Esophagus muscularis mucosa (tissue), 4 donors: ENCODE data around the gene GALNT18. TPM values are rescaled to one million over a fixed set of nuclear protein-coding genes. Genes with fewer than 3 reads are reported as not detected.

Source experiments
- DNase-seq: peaks from one replicate; pipeline ENCODE4 v3.0.0-alpha.2; 2017; ENCODE audit errors: extremely low spot score
- H3K27ac ChIP-seq, 4 donors: fragments of 200-600 bp; sonication (generic); replicated peaks in 1 of 4; 1 replicate in 3 of 4; 2 replicates in 1 of 4; pipeline ENCODE4 v1.5.1; 2016 to 2019; ENCODE audit warnings: mild to moderate bottlenecking in 1 of 4
- H3K27me3 ChIP-seq, 4 donors: fragments of 200-600 bp; sonication (generic); one replicate each; pipeline versions ENCODE4 v1.5.1 to v1.6.0; 2016 to 2019
- H3K36me3 ChIP-seq, 4 donors: fragments of 200-600 bp; sonication (generic); one replicate each; pipeline ENCODE4 v1.5.1; 2016 to 2019
- H3K4me1 ChIP-seq, 4 donors: fragments of 200-600 bp; sonication (generic); one replicate each; pipeline ENCODE4 v1.5.1; 2016 to 2019
- H3K4me3 ChIP-seq, 4 donors: fragments of 200-600 bp; sonication (generic); 1 replicate in 2 of 4; 2 replicates in 2 of 4; pipeline ENCODE4 v1.5.1; 2016 to 2019; ENCODE audit warnings: mild to moderate bottlenecking in 4 of 4, moderate library complexity in 1 of 4
- H3K9me3 ChIP-seq, 4 donors: fragments of 200-600 bp; sonication (generic); 1 replicate in 3 of 4; 2 replicates in 1 of 4; pipeline ENCODE4 v1.5.1; 2016 to 2019
- EP300 ChIP-seq: sonication (generic); formaldehyde crosslinking; IDR thresholded peaks from one replicate; pipeline ENCODE4 v1.6.1; 2017; ENCODE audit warnings: antibody characterized with exemption
- POLR2A ChIP-seq: fragments of 450-650 bp; IDR thresholded peaks from one replicate; pipeline ENCODE4 v1.6.1; 2017; ENCODE audit warnings: antibody characterized with exemption, moderate library complexity, mild to moderate bottlenecking, low read depth
- POLR2AphosphoS5 ChIP-seq, 2 donors: sonication (generic); formaldehyde crosslinking; IDR thresholded peaks; one replicate each; pipeline ENCODE4 v1.6.1; 2017; ENCODE audit warnings: antibody characterized with exemption in 2 of 2
- WGBS: methylation state at CpG from one replicate; pipeline ENCODE4 v1.1.5; 2018; 5-methylcytosine and 5-hydroxymethylcytosine counted together
- intact Hi-C: fragments of 100-400 bp; cut with DNase I; formaldehyde crosslinking; loops from one replicate; pipeline ENCODE4 v1.15.1; 2023
- total RNA-seq, 4 donors: library from RNA; depleted of rRNA; stranded (reverse); fragments of >200 nt; gene quantifications; one replicate each; pipeline versions ENCODE4 v1.1.0 to v1.2.1, GENCODE V29; 2016
- TF ChIP-seq, protein P1 (sequence below), 3 experiments: fragments of 200-600 bp in 2 of 3; fragments of 450-650 bp in 1 of 3; sonication (generic) in 2 of 3; IDR thresholded peaks; one replicate each; pipeline ENCODE4 v1.5.1; 2017 to 2019; ENCODE audit warnings: antibody characterized with exemption in 3 of 3, mild to moderate bottlenecking in 2 of 3, moderate library complexity in 1 of 3

Gene GALNT18
- total RNA-seq, 4 donors from 2014 or later: 29.1 to 67.0 (median 49.3) TPM

DNA sequence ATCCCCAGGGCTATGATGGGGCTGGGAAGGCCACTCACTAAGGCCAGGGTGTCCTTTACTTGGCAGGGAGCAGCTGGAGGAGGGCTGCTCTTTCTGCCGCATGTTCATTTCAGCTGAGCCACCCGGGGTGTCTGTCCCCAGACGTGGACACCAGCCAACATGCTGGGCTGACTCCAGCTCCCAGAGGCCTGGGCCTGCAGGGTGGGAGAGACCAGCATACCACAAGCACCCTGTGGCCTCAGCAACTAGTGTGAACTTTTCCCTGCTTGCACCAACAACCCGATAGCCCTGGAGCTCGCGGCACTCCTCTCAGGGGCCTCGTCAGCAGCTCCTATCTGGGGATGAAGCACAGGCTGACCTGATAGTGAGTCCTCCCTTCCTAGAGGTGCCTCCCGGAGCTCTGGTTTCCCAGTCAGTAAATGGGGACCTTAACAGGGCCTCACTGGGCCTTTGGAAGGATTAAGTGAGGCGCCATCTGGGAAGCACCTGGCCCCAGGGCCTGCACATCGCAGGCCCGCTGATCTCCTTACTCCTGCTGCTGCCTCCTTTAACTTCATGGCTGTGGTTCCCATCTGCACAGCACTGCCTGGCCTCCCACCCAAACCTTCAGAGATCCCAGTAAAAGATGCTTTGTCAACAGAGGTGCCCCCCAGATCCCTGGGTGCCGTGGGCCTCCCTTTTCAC, 83.4 kb downstream of the GALNT18 start:
- peaks cover 66 to 86% (median 73%) of the 10 kb centered on the region in 4 donors for H3K4me1 ChIP-seq
- no peaks in the 10 kb centered on the region for H3K27me3 ChIP-seq
- intact Hi-C loops: no loop called here
- TF ChIP-seq POLR2AphosphoS5 (IDR thresholded peaks at IDR 0.05) (no peak), POLR2A (no peak), EP300 (no peak)
- TF ChIP-seq, protein P1, sequence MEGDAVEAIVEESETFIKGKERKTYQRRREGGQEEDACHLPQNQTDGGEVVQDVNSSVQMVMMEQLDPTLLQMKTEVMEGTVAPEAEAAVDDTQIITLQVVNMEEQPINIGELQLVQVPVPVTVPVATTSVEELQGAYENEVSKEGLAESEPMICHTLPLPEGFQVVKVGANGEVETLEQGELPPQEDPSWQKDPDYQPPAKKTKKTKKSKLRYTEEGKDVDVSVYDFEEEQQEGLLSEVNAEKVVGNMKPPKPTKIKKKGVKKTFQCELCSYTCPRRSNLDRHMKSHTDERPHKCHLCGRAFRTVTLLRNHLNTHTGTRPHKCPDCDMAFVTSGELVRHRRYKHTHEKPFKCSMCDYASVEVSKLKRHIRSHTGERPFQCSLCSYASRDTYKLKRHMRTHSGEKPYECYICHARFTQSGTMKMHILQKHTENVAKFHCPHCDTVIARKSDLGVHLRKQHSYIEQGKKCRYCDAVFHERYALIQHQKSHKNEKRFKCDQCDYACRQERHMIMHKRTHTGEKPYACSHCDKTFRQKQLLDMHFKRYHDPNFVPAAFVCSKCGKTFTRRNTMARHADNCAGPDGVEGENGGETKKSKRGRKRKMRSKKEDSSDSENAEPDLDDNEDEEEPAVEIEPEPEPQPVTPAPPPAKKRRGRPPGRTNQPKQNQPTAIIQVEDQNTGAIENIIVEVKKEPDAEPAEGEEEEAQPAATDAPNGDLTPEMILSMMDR (IDR thresholded peaks at IDR 0.05): no peak
- no peak for DNase-seq
- H3K9me3 ChIP-seq: no peaks in the 10 kb centered on the region
- H3K36me3 ChIP-seq: no peaks in the 10 kb centered on the region
- no peak overlapping the region for H3K4me3 ChIP-seq
- peak overlapping the region; percentile 26 to 56 (median 46) for H3K27ac ChIP-seq
- 100% methylated on average over 2 of the region's 12 CpGs for whole genome bisulfite sequencing

DNA sequence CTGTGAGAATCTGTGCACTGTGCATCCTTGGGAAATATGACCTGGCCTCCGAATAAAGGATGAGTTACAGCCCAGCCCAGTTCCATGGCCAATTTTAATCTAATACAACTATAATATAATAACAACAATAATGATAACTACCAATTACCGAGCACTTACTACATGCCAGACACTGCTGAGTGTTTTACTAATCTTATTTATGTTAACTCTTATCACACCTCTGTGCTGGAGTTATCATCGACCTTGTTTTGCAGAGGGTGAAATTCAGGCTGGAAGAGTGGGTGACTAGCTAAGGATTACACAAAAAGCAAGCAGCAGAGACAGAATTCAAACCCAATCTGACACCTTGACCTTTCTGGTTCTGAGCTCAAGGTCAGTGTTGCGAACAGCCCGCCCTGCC, 83.9 kb downstream of the GALNT18 start:
- Histone ChIP-seq H3K36me3 (no peaks in the 10 kb centered on the region), H3K27ac (peak overlapping the region; percentile 26 to 56 (median 46)), H3K4me3 (no peak overlapping the region), H3K4me1 (peaks cover 66 to 86% (median 73%) of the 10 kb centered on the region in 4 donors), H3K9me3 (no peaks in the 10 kb centered on the region), H3K27me3 (no peaks in the 10 kb centered on the region)
- 60% methylated on average over 5 of the region's 5 CpGs for WGBS
- TF ChIP-seq EP300 (no peak), POLR2A (no peak), POLR2AphosphoS5 (IDR thresholded peaks at IDR 0.05) (no peak)
- TF ChIP-seq, protein P1 (IDR thresholded peaks at IDR 0.05): no peak
- intact Hi-C loops: no loop called here
- no peak for DNase-seq

- no peak for TF ChIP-seq POLR2A
- TF ChIP-seq, protein P1 (IDR thresholded peaks at IDR 0.05): no peak
- TF ChIP-seq EP300: no peak
- no peak for TF ChIP-seq POLR2AphosphoS5 (IDR thresholded peaks at IDR 0.05)
- DNase-seq: no peak
- Histone ChIP-seq H3K27ac (peak overlapping the region in 2 of 4 donors; percentile 40 to 56), H3K9me3 (no peaks in the 10 kb centered on the region), H3K36me3 (no peaks in the 10 kb centered on the region), H3K4me3 (no peak overlapping the region), H3K27me3 (no peaks in the 10 kb centered on the region), H3K4me1 (peaks cover 64 to 90% (median 73%) of the 10 kb centered on the region in 4 donors)
- intact Hi-C loops: no loop called here
- WGBS: 70% methylated on average over 2 of the region's 2 CpGs
Observed at GRCh38 chr11:11537372-11537771, 84.4 kb downstream of the GALNT18 start.

- no peaks in the 10 kb centered on the region for H3K9me3 ChIP-seq
- H3K27ac ChIP-seq: no peak overlapping the region
- WGBS: 75% methylated on average over 3 of the region's 3 CpGs
- H3K4me1 ChIP-seq: peaks cover 72 to 95% (median 74%) of the 10 kb centered on the region in 4 donors
- H3K4me3 ChIP-seq: no peak overlapping the region
- DNase-seq: no peak
- intact Hi-C loops: no loop called here
- no peaks in the 10 kb centered on the region for H3K27me3 ChIP-seq
- TF ChIP-seq POLR2AphosphoS5 (IDR thresholded peaks at IDR 0.05) (no peak), POLR2A (no peak), EP300 (no peak)
- TF ChIP-seq, protein P1 (IDR thresholded peaks at IDR 0.05): no peak
- H3K36me3 ChIP-seq: no peaks in the 10 kb centered on the region
Observed at GRCh38 chr11:11536650-11537049, 85.2 kb downstream of the GALNT18 start.

DNA sequence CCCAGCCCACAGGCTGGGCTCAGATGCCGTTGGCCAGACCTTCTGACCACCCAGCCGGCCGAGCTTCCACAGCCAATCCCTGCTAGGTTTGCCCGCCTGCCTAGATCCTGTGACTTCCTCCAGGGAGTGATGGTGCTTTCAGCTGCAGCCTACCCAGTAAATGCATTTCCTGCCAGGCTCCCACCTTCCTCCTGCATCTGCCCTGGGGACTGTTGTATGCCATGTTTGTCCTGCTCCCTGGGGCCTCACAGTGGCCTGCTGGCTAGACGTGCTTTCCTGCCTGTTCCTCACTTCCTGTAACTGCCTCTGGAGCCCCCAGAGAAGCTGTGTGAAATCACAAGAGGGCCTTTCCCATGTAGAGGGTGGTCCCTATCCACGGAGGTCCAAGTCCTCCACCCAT, 86.2 kb downstream of the GALNT18 start:
- no peaks in the 10 kb centered on the region for H3K36me3 ChIP-seq
- H3K4me1 ChIP-seq: peaks cover 82 to 97% (median 84%) of the 10 kb centered on the region in 4 donors
- no peaks in the 10 kb centered on the region for H3K9me3 ChIP-seq
- TF ChIP-seq EP300 (no peak), POLR2AphosphoS5 (IDR thresholded peaks at IDR 0.05) (no peak), POLR2A (no peak)
- TF ChIP-seq, protein P1 (IDR thresholded peaks at IDR 0.05): no peak
- intact Hi-C loops: no loop called here
- H3K4me3 ChIP-seq: no peak overlapping the region
- no peak overlapping the region for H3K27ac ChIP-seq
- no peak for DNase-seq
- H3K27me3 ChIP-seq: no peaks in the 10 kb centered on the region
- WGBS: 60% methylated on average over 3 of the region's 6 CpGs
